DMS53 (cell line): ENCODE results near the gene MAPKBP1.
"Not testable (repeated sequence)": the region's sequence is repeated elsewhere in the genome, so short reads cannot be mapped to it uniquely, and the experiment has no call there.

Experiments
- DNase-seq: peaks from one replicate; lab custom pipeline; 2025; lab: John Stamatoyannopoulos, UW

The MAPKBP1 gene

GRCh38 chr15:41825572-41826535 is 51.6 kb downstream of the MAPKBP1 start:
- DNase-seq = no peak

GRCh38 chr15:41827290-41827879 is 53.1 kb downstream of the MAPKBP1 start:
- peak; percentile 56 for DNase-seq

GRCh38 chr15:41827880-41828806 is 53.9 kb downstream of the MAPKBP1 start, which contains the start of gene JMJD7:
JMJD7 (plus strand) TSS chr15:41828092; CDS start chr15:41828125, 33 bp downstream.
- peak; percentile 91 for DNase-seq

- no peak for DNase-seq
Observed at GRCh38 chr15:41828807-41829141, 54.5 kb downstream of the MAPKBP1 start.

- DNase-seq = no peak
Observed at GRCh38 chr15:41829959-41830646, 55.8 kb downstream of the MAPKBP1 start.

GRCh38 chr15:41831291-41831690 is 57.0 kb downstream of the MAPKBP1 start:
- not testable (repeated sequence) for DNase-seq

- DNase-seq = no peak
Observed at GRCh38 chr15:41832208-41832607, 57.9 kb downstream of the MAPKBP1 start.

- peak; percentile 92 for DNase-seq
Observed at GRCh38 chr15:41832875-41833274, 58.6 kb downstream of the MAPKBP1 start.

GRCh38 chr15:41834096-41834495 is 59.8 kb downstream of the MAPKBP1 start:
- DNase-seq = no peak

- no peak for DNase-seq
Observed at GRCh38 chr15:41836073-41836472, 61.8 kb downstream of the MAPKBP1 start.

GRCh38 chr15:41836713-41837454 is 62.6 kb downstream of the MAPKBP1 start:
- DNase-seq = no peak

- DNase-seq = peak; percentile 77
Observed at GRCh38 chr15:41838400-41838897, 64.2 kb downstream of the MAPKBP1 start, which contains the start of gene PLA2G4B. PLA2G4B (plus strand) TSS chr15:41838847; CDS start chr15:41838914, 67 bp downstream.

- DNase-seq = no peak
Observed at GRCh38 chr15:41839781-41840491, 65.7 kb downstream of the MAPKBP1 start.

GRCh38 chr15:41840673-41841072 is 66.4 kb downstream of the MAPKBP1 start:
- DNase-seq = no peak

GRCh38 chr15:41841131-41841530 is 66.8 kb downstream of the MAPKBP1 start:
- no peak for DNase-seq

GRCh38 chr15:41842229-41842628 is 67.9 kb downstream of the MAPKBP1 start:
- no peak for DNase-seq

- DNase-seq = no peak
Observed at GRCh38 chr15:41843571-41843970, 69.3 kb downstream of the MAPKBP1 start.

GRCh38 chr15:41844814-41845213 is 70.5 kb downstream of the MAPKBP1 start:
- no peak for DNase-seq

GRCh38 chr15:41847206-41847605 is 72.9 kb downstream of the MAPKBP1 start:
- DNase-seq = no peak

- DNase-seq = no peak
Observed at GRCh38 chr15:41847981-41848380, 73.7 kb downstream of the MAPKBP1 start.
